IMR-90 (cell line): ENCODE measurements around the gene NXPH1. TPM values are rescaled to one million over a fixed set of nuclear protein-coding genes. Genes with fewer than 3 reads are reported as not detected.

Experiments
- ATAC-seq: fragments of 200-7000 bp; cut with Tn5 transposase; 2 replicates; pipeline ENCODE4 v1.9.1; 2020; ENCODE audit warnings: low read depth, mild to moderate bottlenecking, moderate library complexity
- BruUV-seq: library from RNA; stranded (reverse); fragments of 400-500 nt; replicated peaks from 2 replicates; lab custom pipeline; 2021; lab: Mats Ljungman, UMichigan
- CTCF ChIA-PET: fragments of 300-600 bp; formaldehyde crosslinking; extraction: SDS; loops from one replicate; lab custom pipeline; 2021; ENCODE audit warnings: antibody characterized with exemption; lab: Yijun Ruan, JAX
- POLR2A ChIA-PET: fragments of 300-600 bp; sonication (Branson Sonifier 250); formaldehyde crosslinking; loops from one replicate; lab custom pipeline; 2022; ENCODE audit warnings: antibody characterized with exemption; ENCODE audit not compliant: unreplicated experiment; lab: Charles Lee
- DNase-seq: peaks from one replicate; pipeline ENCODE4 v3.0.0; 2013
- H2AFZ ChIP-seq: replicated peaks from 2 replicates; pipeline ENCODE3; 2013; ENCODE audit warnings: low read length, mild to moderate bottlenecking; ENCODE audit not compliant: poor library complexity
- H2AK5ac ChIP-seq: 2 replicates; pipeline ENCODE4 v1.6.1; 2013; ENCODE audit warnings: low read depth, low read length, inconsistent platforms
- H2AK9ac ChIP-seq: replicated peaks from 2 replicates; pipeline ENCODE3; 2013; ENCODE audit warnings: mild to moderate bottlenecking, low read depth, low read length, moderate library complexity; ENCODE audit not compliant: poor library complexity
- H2BK120ac ChIP-seq: 2 replicates; pipeline ENCODE4 v1.6.1; 2013; ENCODE audit warnings: low read depth, low read length, inconsistent platforms
- H2BK15ac ChIP-seq: 3 replicates; pipeline ENCODE4 v1.6.1; 2013; ENCODE audit warnings: low read depth, low read length, inconsistent platforms
- H2BK20ac ChIP-seq: 2 replicates; pipeline ENCODE4 v1.6.1; 2013; ENCODE audit warnings: low read depth, mild to moderate bottlenecking, inconsistent platforms, low read length, moderate library complexity
- H2BK5ac ChIP-seq: 2 replicates; pipeline ENCODE4 v1.6.1; 2013; ENCODE audit warnings: mild to moderate bottlenecking, low read depth, low read length, inconsistent platforms; ENCODE audit not compliant: poor library complexity, severe bottlenecking
- H3K14ac ChIP-seq: replicated peaks from 2 replicates; pipeline ENCODE4 v1.6.1; 2013; ENCODE audit warnings: low read depth, low read length, inconsistent platforms
- H3K18ac ChIP-seq: 2 replicates; pipeline ENCODE4 v1.6.1; 2013; ENCODE audit warnings: low read depth, low read length, control low read depth
- H3K23ac ChIP-seq: 2 replicates; pipeline ENCODE4 v1.6.1; 2013; ENCODE audit warnings: low read depth, low read length, inconsistent platforms
- H3K27ac ChIP-seq: 2 replicates; pipeline ENCODE4 v1.5.1; 2013; ENCODE audit warnings: mild to moderate bottlenecking, control low read depth, low read length; ENCODE audit not compliant: insufficient read depth
- H3K27me3 ChIP-seq: 2 replicates; pipeline ENCODE4 v1.6.1; 2013; ENCODE audit warnings: low read length; ENCODE audit not compliant: control insufficient read depth, insufficient read depth
- H3K36me3 ChIP-seq: 2 replicates; pipeline ENCODE4 v1.6.1; 2013; ENCODE audit warnings: low read length, mixed read lengths; ENCODE audit not compliant: control insufficient read depth, insufficient read depth
- H3K4ac ChIP-seq: 2 replicates; pipeline ENCODE4 v1.6.1; 2013; ENCODE audit warnings: low read depth, low read length, inconsistent platforms
- H3K4me1 ChIP-seq: 2 replicates; pipeline ENCODE4 v1.6.1; 2013; ENCODE audit warnings: low read length, mixed read lengths; ENCODE audit not compliant: control insufficient read depth, insufficient read depth
- H3K4me2 ChIP-seq: 2 replicates; pipeline ENCODE4 v1.6.1; 2013; ENCODE audit warnings: low read depth, mild to moderate bottlenecking, control low read depth, low read length, moderate library complexity
- H3K4me3 ChIP-seq: 2 replicates; pipeline ENCODE4 v1.5.1; 2013; ENCODE audit warnings: low read depth, mild to moderate bottlenecking, control low read depth, low read length, moderate library complexity; ENCODE audit not compliant: insufficient read depth
- H3K56ac ChIP-seq: 2 replicates; pipeline ENCODE4 v1.6.1; 2013; ENCODE audit warnings: low read length, inconsistent platforms; ENCODE audit not compliant: insufficient read depth; ENCODE audit errors: extremely low read depth
- H3K79me1 ChIP-seq, 2 experiments: 2 replicates each; pipeline ENCODE4 v1.6.1; 2013; ENCODE audit warnings: low read length in 2 of 2, inconsistent platforms in 1 of 2, low read depth in 1 of 2
- H3K9ac ChIP-seq: 2 replicates; pipeline ENCODE4 v1.6.1; 2013; ENCODE audit warnings: low read depth, low read length, control low read depth
- H3K9me1 ChIP-seq: 2 replicates; pipeline ENCODE4 v1.6.1; 2013; ENCODE audit warnings: low read length, inconsistent platforms; ENCODE audit not compliant: insufficient read depth
- H3K9me3 ChIP-seq: 2 replicates; pipeline ENCODE4 v1.6.1; 2013; ENCODE audit warnings: low read length; ENCODE audit not compliant: control insufficient read depth, insufficient read depth
- H4K20me1 ChIP-seq: 2 replicates; pipeline ENCODE4 v1.6.1; 2013; ENCODE audit warnings: low read length, inconsistent platforms; ENCODE audit not compliant: insufficient read depth
- H4K5ac ChIP-seq: 2 replicates; pipeline ENCODE4 v1.6.1; 2013; ENCODE audit warnings: mild to moderate bottlenecking, low read depth, low read length, control low read depth
- H4K8ac ChIP-seq, 2 experiments: 2 replicates each; pipeline ENCODE4 v1.6.1; 2013; ENCODE audit warnings: low read depth in 2 of 2, low read length in 2 of 2, control low read depth in 1 of 2, inconsistent platforms in 1 of 2
- H4K91ac ChIP-seq: 2 replicates; pipeline ENCODE4 v1.6.1; 2013; ENCODE audit warnings: low read depth, low read length, inconsistent platforms; ENCODE audit not compliant: insufficient read depth
- BHLHE40 ChIP-seq: fragments of 150-350 bp; IDR thresholded peaks from 2 replicates; pipeline ENCODE4 v1.6.1; 2016; ENCODE audit warnings: mild to moderate bottlenecking, low read depth, low read length
- CEBPB ChIP-seq: IDR thresholded peaks from 2 replicates; pipeline ENCODE4 v1.6.1; 2012; ENCODE audit warnings: low read depth, low read length, improper control_type of control experiment
- CHD1 ChIP-seq: IDR thresholded peaks from 2 replicates; pipeline ENCODE4 v1.6.1; 2012; ENCODE audit warnings: low read depth, low read length, improper control_type of control experiment
- CTCF ChIP-seq: conservative IDR thresholded peaks from 2 replicates; pipeline ENCODE4 v1.5.1; 2012; ENCODE audit warnings: mild to moderate bottlenecking, low read depth, low read length, improper control_type of control experiment
- ELK1 ChIP-seq: fragments of 150-350 bp; IDR thresholded peaks from 2 replicates; pipeline ENCODE4 v1.6.1; 2016; ENCODE audit warnings: low read depth, mild to moderate bottlenecking, low read length, moderate library complexity, borderline replicate concordance
- FOS ChIP-seq: fragments of 150-350 bp; IDR thresholded peaks from 2 replicates; pipeline ENCODE4 v1.6.1; 2016; ENCODE audit warnings: low read depth, low read length
- MAFK ChIP-seq: IDR thresholded peaks from 2 replicates; pipeline ENCODE4 v1.6.1; 2012; ENCODE audit warnings: low read depth, low read length, improper control_type of control experiment
- MAZ ChIP-seq: IDR thresholded peaks from 2 replicates; pipeline ENCODE4 v1.6.1; 2012; ENCODE audit warnings: low read depth, mild to moderate bottlenecking, low read length, improper control_type of control experiment, moderate library complexity, borderline replicate concordance
- MXI1 ChIP-seq: IDR thresholded peaks from 2 replicates; pipeline ENCODE4 v1.6.1; 2012; ENCODE audit warnings: low read depth, mild to moderate bottlenecking, low read length, moderate library complexity, borderline replicate concordance
- NFE2L2 ChIP-seq: fragments of 150-350 bp; IDR thresholded peaks from 2 replicates; pipeline ENCODE4 v1.6.1; 2016; ENCODE audit warnings: low read depth, mild to moderate bottlenecking, low read length
- POLR2A ChIP-seq: IDR thresholded peaks from 2 replicates; pipeline ENCODE4 v1.6.1; 2012; ENCODE audit warnings: mild to moderate bottlenecking, low read depth, low read length
- RAD21 ChIP-seq: IDR thresholded peaks from 2 replicates; pipeline ENCODE4 v1.6.1; 2012; ENCODE audit warnings: low read length, improper control_type of control experiment
- RCOR1 ChIP-seq: IDR thresholded peaks from 2 replicates; pipeline ENCODE4 v1.6.1; 2012; ENCODE audit warnings: mild to moderate bottlenecking, low read length, improper control_type of control experiment; ENCODE audit not compliant: insufficient replicate concordance
- SMC3 ChIP-seq: fragments of 150-350 bp; IDR thresholded peaks from 2 replicates; pipeline ENCODE4 v1.6.1; 2016; ENCODE audit warnings: low read depth, mild to moderate bottlenecking, antibody characterized with exemption, low read length, moderate library complexity
- USF2 ChIP-seq: fragments of 150-350 bp; IDR thresholded peaks from 2 replicates; pipeline ENCODE4 v1.6.1; 2017; ENCODE audit warnings: mild to moderate bottlenecking, antibody characterized with exemption, low read length, low read depth
- WGBS, 2 experiments: methylation state at CpG; one replicate each; pipeline versions ENCODE4 v1.1.5 to v1.1.7; 2013; ENCODE audit warnings: missing lambda C conversion rate in 2 of 2; ENCODE audit not compliant: insufficient read length in 1 of 2; ENCODE audit errors: extremely low coverage in 2 of 2; 5-methylcytosine and 5-hydroxymethylcytosine counted together
- dilution Hi-C: fragments of 300-500 bp; cut with HindIII; formaldehyde crosslinking; loops from one replicate; pipeline ENCODE4 v1.14.3; 2018; ENCODE audit warnings: low sequenced_read_pairs; ENCODE audit not compliant: unreplicated experiment
- in situ Hi-C: fragments of 300-500 bp; cut with MboI; formaldehyde crosslinking; loops from 3 replicates; pipeline ENCODE4 v1.14.3; 2019; ENCODE audit warnings: low sequenced_read_pairs, inconsistent platforms, mixed read lengths
- intact Hi-C: fragments of 100-400 bp; cut with micrococcal nuclease; formaldehyde crosslinking; loops from 2 replicates; pipeline ENCODE4 v1.10.0; 2022
- polyA plus RNA-seq, 3 experiments: library from polyadenylated mRNA; depleted of rRNA; stranded (reverse); fragments of >200 nt; gene quantifications; 2 replicates each; pipeline ENCODE4 v1.2.3, GENCODE V29; 2012; ENCODE audit warnings: low replicate concordance in 1 of 3
- total RNA-seq: library from RNA; depleted of rRNA; stranded (reverse); fragments of >200 nt; gene quantifications from 2 replicates; pipeline ENCODE4 v1.2.3, GENCODE V29; 2012

Gene NXPH1
- total and polyA plus RNA-seq, 2 of the 4 experiments (the other 2 are of a cell fraction), result not detected

GRCh38 chr7:8491544-8492489, 58.4 kb downstream of the NXPH1 start:
- dilution Hi-C loops, result no loop called here
- no CpG with 5 or more reads among the region's 8 CpGs for WGBS, 2 experiments
- no peaks in the 10 kb centered on the region for H3K36me3 ChIP-seq
- H3K79me1 ChIP-seq, result no peaks in the 10 kb centered on the region
- no peak overlapping the region for H4K5ac ChIP-seq
- no peaks in the 10 kb centered on the region for H4K20me1 ChIP-seq
- H3K23ac ChIP-seq, result no peak overlapping the region
- no peak overlapping the region for H3K9ac ChIP-seq
- intact Hi-C loops, result no loop called here
- in situ Hi-C loops, result no loop called here
- no TSS peak for BruUV-seq
- no peak overlapping the region for H3K4me3 ChIP-seq
- TF ChIP-seq USF2, result no peak
- TF ChIP-seq MAZ, result no peak
- no peak for TF ChIP-seq CEBPB
- no peak for TF ChIP-seq FOS
- TF ChIP-seq MXI1, result no peak
- no peak for TF ChIP-seq MAFK
- TF ChIP-seq NFE2L2, result no peak
- no peak for TF ChIP-seq POLR2A
- TF ChIP-seq RAD21, result no peak
- no peak for TF ChIP-seq BHLHE40
- no peak for TF ChIP-seq RCOR1
- no peak for TF ChIP-seq SMC3
- TF ChIP-seq CTCF, result no peak
- no peak for TF ChIP-seq CHD1
- no peak for TF ChIP-seq ELK1
- H2AFZ ChIP-seq, result no peak overlapping the region
- H3K4me2 ChIP-seq, result no peak overlapping the region
- H3K14ac ChIP-seq, result no peak overlapping the region
- no peak overlapping the region for H3K56ac ChIP-seq
- no peak overlapping the region for H2BK5ac ChIP-seq
- peaks cover 13% of the 10 kb centered on the region for H3K9me3 ChIP-seq
- H3K4ac ChIP-seq, result no peak overlapping the region
- H3K27ac ChIP-seq, result no peak overlapping the region
- no peaks in the 10 kb centered on the region for H3K4me1 ChIP-seq
- ChIA-PET POLR2A (no interaction called here), CTCF (no interaction called here)
- H4K91ac ChIP-seq, result no peak overlapping the region
- H3K9me1 ChIP-seq, result no peaks in the 10 kb centered on the region
- no peaks in the 10 kb centered on the region for H3K27me3 ChIP-seq
- H4K8ac ChIP-seq, result no peak overlapping the region
- DNase-seq (no peak), ATAC-seq (no peak)
- H2BK20ac ChIP-seq, result no peak overlapping the region
- no peak overlapping the region for H2BK15ac ChIP-seq
- no peak overlapping the region for H3K18ac ChIP-seq
- no peak overlapping the region for H2BK120ac ChIP-seq
- no peak overlapping the region for H2AK9ac ChIP-seq
- no peak overlapping the region for H2AK5ac ChIP-seq
